Neural crest cell (in vitro differentiated cells): ENCODE data around the gene RABGAP1. TPM values are rescaled to one million over a fixed set of nuclear protein-coding genes. Genes with fewer than 3 reads are reported as not detected.

ENCODE experiments used
- DNase-seq: peaks from one replicate; pipeline ENCODE4 v3.0.0; 2021; ENCODE audit warnings: low read depth, mixed read lengths, low spot score
- H3K27ac Mint-ChIP-seq: one replicate; pipeline ENCODE4 v1.8.0; 2021; ENCODE audit warnings: mild to moderate bottlenecking, mixed read lengths; ENCODE audit not compliant: unreplicated experiment
- H3K27me3 Mint-ChIP-seq: 2 replicates; pipeline ENCODE4 v1.8.0; 2021; ENCODE audit warnings: low read depth, mild to moderate bottlenecking, mixed read lengths
- H3K36me3 Mint-ChIP-seq: 2 replicates; pipeline ENCODE4 v1.8.0; 2021; ENCODE audit warnings: low read depth, mild to moderate bottlenecking, mixed read lengths
- H3K4me1 Mint-ChIP-seq: 2 replicates; pipeline ENCODE4 v1.8.0; 2021; ENCODE audit warnings: mixed read lengths
- H3K4me3 Mint-ChIP-seq: one replicate; pipeline ENCODE4 v1.8.0; 2021; ENCODE audit warnings: mild to moderate bottlenecking, mixed read lengths
- H3K9me3 Mint-ChIP-seq: 2 replicates; pipeline ENCODE4 v1.8.0; 2021; ENCODE audit warnings: mixed read lengths
- total RNA-seq: library from RNA; stranded (reverse); gene quantifications from 2 replicates; pipeline ENCODE4 v1.2.1, GENCODE V29; 2021
- TF ChIP-seq, protein P1 (sequence below): fragments of 200-600 bp; sonication (generic); conservative IDR thresholded peaks from 2 replicates; pipeline ENCODE4 v1.5.0; 2021; ENCODE audit warnings: antibody characterized with exemption, mild to moderate bottlenecking

The RABGAP1 gene
- total RNA-seq, 1 donor from 2014 or later, result 59.5 TPM

DNA sequence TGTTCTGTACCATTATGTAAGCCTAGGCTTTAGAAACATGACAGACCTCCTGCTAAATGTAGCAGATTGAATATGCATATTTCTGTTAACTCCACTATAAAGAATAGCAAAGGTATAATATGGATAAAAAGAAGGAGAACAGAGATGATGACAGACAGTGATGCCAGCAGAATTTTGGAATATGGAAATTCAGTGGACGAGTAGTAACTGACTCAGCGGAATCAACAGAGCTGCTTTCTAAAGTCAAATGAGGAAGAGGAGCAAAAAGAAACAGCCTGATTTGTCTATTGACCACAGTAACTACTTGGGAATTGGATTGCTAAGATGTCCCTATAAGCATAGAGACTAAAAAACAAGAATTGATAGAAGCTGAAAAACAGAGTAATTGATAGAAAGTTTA is 100.7 kb downstream of the RABGAP1 start:
- Mint-ChIP-seq H3K4me3 (no peak overlapping the region), H3K4me1 (no peaks in the 10 kb centered on the region), H3K36me3 (peaks cover 22% of the 10 kb centered on the region), H3K9me3 (peaks cover 4% of the 10 kb centered on the region), H3K27ac (no peak overlapping the region), H3K27me3 (no peaks in the 10 kb centered on the region)
- TF ChIP-seq, protein P1, sequence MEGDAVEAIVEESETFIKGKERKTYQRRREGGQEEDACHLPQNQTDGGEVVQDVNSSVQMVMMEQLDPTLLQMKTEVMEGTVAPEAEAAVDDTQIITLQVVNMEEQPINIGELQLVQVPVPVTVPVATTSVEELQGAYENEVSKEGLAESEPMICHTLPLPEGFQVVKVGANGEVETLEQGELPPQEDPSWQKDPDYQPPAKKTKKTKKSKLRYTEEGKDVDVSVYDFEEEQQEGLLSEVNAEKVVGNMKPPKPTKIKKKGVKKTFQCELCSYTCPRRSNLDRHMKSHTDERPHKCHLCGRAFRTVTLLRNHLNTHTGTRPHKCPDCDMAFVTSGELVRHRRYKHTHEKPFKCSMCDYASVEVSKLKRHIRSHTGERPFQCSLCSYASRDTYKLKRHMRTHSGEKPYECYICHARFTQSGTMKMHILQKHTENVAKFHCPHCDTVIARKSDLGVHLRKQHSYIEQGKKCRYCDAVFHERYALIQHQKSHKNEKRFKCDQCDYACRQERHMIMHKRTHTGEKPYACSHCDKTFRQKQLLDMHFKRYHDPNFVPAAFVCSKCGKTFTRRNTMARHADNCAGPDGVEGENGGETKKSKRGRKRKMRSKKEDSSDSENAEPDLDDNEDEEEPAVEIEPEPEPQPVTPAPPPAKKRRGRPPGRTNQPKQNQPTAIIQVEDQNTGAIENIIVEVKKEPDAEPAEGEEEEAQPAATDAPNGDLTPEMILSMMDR, result no peak
- no peak for DNase-seq

DNA sequence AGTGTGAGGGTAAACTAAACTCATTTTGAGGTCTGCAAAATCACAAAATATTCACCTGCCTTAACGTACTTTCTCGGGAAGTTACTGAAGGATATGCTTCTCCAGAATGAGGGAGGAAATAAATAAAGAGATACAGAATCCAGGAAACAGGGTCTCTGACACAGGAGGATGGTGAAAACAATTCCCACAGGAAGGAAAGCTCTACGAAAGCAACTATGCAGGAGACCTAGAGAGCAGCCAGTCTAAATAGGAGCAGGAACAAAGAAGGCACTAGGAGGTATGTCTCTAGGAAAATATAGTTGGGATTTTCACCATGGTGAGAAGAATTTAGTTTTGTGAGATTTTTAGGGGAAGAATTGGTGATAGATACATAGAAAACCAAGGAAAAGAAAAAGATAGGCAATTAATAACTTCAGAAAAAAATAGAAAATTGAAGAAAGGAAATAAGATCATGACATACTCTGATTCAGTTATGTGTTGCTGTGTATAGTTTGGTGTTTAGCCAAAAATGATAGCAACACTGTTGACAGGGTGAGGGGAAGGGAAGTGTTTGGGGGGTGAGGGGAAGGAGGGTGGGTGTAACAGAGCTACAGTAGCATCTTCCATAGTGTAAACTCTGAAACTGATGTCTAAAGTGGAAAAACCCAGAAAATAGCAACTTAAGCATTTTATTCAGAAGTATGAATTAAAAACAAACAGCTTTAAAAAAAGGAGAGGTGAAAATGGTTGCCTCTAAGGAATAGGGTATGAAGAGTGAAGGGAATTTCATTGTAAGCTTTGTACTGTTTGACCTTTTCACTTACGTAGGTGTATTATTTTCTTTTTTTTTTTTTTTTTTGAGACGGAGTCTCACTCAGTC is 102.5 kb downstream of the RABGAP1 start:
- Mint-ChIP-seq H3K9me3 (peaks cover 4% of the 10 kb centered on the region), H3K36me3 (peaks cover 22% of the 10 kb centered on the region), H3K27ac (no peak overlapping the region), H3K27me3 (no peaks in the 10 kb centered on the region), H3K4me1 (no peaks in the 10 kb centered on the region), H3K4me3 (no peak overlapping the region)
- TF ChIP-seq, protein P1, result no peak
- DNase-seq, result no peak

DNA sequence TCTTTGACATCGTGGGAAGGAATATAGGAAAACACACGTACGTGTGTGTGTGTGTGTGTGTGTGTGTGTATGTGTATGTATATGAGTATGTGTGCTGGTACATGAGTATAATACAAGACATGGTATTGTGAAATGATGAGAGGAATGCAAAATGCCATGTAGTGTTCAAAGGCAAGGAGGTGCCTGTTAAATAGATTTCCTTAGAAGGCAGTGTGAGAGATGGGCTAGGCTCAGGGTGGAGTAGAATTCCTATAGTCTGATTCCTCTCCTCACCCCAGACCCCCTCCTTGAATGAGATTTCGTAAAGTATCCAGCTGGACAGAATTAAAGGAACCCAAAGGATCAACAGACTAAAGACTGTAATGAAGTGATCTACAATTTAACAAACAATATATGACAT is 103.8 kb downstream of the RABGAP1 start:
- Mint-ChIP-seq H3K27ac (no peak overlapping the region), H3K9me3 (peaks cover 4% of the 10 kb centered on the region), H3K4me3 (no peak overlapping the region), H3K4me1 (no peaks in the 10 kb centered on the region), H3K36me3 (peaks cover 22% of the 10 kb centered on the region), H3K27me3 (no peaks in the 10 kb centered on the region)
- TF ChIP-seq, protein P1, result no peak
- no peak for DNase-seq

DNA sequence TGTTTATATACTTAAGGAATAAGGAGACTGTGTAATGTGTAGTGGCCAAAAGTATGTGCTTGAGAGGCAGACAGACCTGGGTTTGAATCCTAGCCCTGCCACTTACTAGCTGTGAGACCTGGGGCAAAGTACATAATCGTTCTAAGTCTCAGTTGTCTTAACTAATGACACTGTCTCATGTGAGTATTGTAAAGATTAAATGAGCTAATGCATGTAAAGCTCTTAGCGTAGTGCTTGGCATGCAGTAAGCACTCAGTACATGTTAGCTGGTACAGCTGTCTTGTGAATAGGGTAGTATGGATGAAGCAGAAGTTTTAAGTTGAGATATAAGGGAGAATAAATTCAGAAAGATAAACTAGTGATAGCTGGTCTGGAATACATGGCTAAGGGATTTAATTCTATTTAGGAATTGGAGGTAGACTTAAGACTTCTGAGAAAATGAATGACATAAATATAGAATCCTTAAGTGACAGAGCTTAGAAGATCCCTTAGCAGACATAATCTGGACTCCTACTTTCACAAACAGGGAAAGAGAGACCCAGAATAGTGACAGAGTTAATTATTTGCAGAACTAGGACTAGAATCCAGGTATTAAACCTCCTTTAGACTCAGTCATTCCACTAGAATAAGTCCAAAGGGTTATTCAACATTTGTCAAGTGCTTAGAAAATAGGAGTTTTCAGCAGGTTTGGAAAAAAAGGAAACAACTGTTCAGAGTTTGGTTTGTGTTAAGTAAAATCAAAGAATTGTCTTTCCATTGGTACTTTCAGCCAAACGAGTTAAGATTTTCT is 105.8 kb downstream of the RABGAP1 start:
- TF ChIP-seq, protein P1, result no peak
- no peak for DNase-seq
- no peak overlapping the region for H3K27ac Mint-ChIP-seq
- no peaks in the 10 kb centered on the region for H3K4me1 Mint-ChIP-seq
- H3K4me3 Mint-ChIP-seq, result no peak overlapping the region
- H3K27me3 Mint-ChIP-seq, result no peaks in the 10 kb centered on the region
- peaks cover 4% of the 10 kb centered on the region for H3K9me3 Mint-ChIP-seq
- H3K36me3 Mint-ChIP-seq, result peaks cover 19% of the 10 kb centered on the region

DNA sequence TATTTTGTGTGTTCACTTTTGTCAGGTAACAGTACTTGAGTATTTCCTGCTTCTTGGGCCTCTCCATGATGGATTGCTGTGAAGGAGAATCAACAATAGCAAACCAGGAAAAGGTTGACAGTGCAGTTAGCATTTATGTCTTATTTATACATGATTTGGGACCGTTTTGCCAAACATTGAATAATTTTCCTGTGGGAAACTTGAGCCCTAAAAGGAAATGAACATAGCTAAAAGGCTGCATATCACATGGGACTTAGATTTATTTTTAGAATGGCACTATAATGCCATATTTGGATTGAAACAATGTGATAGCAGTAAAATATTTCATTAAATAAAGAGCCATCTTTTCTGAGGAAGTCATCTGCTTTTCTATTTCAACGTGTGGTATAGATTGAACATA is 107.9 kb downstream of the RABGAP1 start:
- TF ChIP-seq, protein P1, result no peak
- no peaks in the 10 kb centered on the region for H3K27me3 Mint-ChIP-seq
- no peak overlapping the region for H3K27ac Mint-ChIP-seq
- H3K4me3 Mint-ChIP-seq, result no peak overlapping the region
- no peaks in the 10 kb centered on the region for H3K4me1 Mint-ChIP-seq
- no peak for DNase-seq
- H3K9me3 Mint-ChIP-seq, result no peaks in the 10 kb centered on the region
- peaks cover 2% of the 10 kb centered on the region for H3K36me3 Mint-ChIP-seq
